ENCODE results near the gene LRRC4B.
"Not testable (repeated sequence)": the region's sequence is repeated elsewhere in the genome, so short reads cannot be mapped to it uniquely, and the experiment has no call there.

LRRC4B gene

GRCh38 chr19:50567882-50568727, at the start of gene LRRC4B:
Gene LRRC4B (minus strand): TSS chr19:50568435. CDS start chr19:50548838, 19,597 bp downstream.
- no peak for FAIRE-seq

GRCh38 chr19:50612504-50613404, 44.5 kb upstream of the LRRC4B start:
- not testable (repeated sequence) for FAIRE-seq

- FAIRE-seq, result no peak
Measured at GRCh38 chr19:50607874-50608785, 39.9 kb upstream of the LRRC4B start.

GRCh38 chr19:50607388-50607787, 39.2 kb upstream of the LRRC4B start:
- no peak for FAIRE-seq

GRCh38 chr19:50606059-50606836, 38.0 kb upstream of the LRRC4B start:
- FAIRE-seq, result not testable (repeated sequence)

- FAIRE-seq, result not testable (repeated sequence)
Measured at GRCh38 chr19:50604264-50605073, 36.2 kb upstream of the LRRC4B start.

- no peak for FAIRE-seq
Measured at GRCh38 chr19:50602935-50603334, 34.7 kb upstream of the LRRC4B start.

GRCh38 chr19:50602496-50602895, 34.3 kb upstream of the LRRC4B start:
- no peak for FAIRE-seq

GRCh38 chr19:50602089-50602422, 33.8 kb upstream of the LRRC4B start:
- no peak for FAIRE-seq

GRCh38 chr19:50601407-50602088, 33.3 kb upstream of the LRRC4B start:
- no peak for FAIRE-seq

- FAIRE-seq, result no peak
Measured at GRCh38 chr19:50599427-50599826, 31.2 kb upstream of the LRRC4B start.

- FAIRE-seq, result no peak
Measured at GRCh38 chr19:50590191-50590590, 22.0 kb upstream of the LRRC4B start.

- FAIRE-seq, result not testable (repeated sequence)
Measured at GRCh38 chr19:50581795-50582660, 13.8 kb upstream of the LRRC4B start.

- FAIRE-seq, result no peak
Measured at GRCh38 chr19:50580970-50581634, 12.9 kb upstream of the LRRC4B start.

GRCh38 chr19:50580240-50580639, 12.0 kb upstream of the LRRC4B start:
- FAIRE-seq, result no peak

- FAIRE-seq, result not testable (repeated sequence)
Measured at GRCh38 chr19:50576769-50577168, 8.5 kb upstream of the LRRC4B start.

- no peak for FAIRE-seq
Measured at GRCh38 chr19:50573741-50574461, 5.7 kb upstream of the LRRC4B start.

GRCh38 chr19:50570997-50571396, 2.8 kb upstream of the LRRC4B start:
- no peak for FAIRE-seq
